ENCODE results near the gene GPR108.
A peak's percentile ranks its signal among the peaks of the same experiment; 100 is the strongest.
"Not testable (repeated sequence)": the region's sequence is repeated elsewhere in the genome, so short reads cannot be mapped to it uniquely, and the experiment has no call there.

Gene GPR108

GRCh38 chr19:6721138-6721474 is 16.3 kb downstream of the GPR108 start:
- no peak for DNase-seq

GRCh38 chr19:6720369-6721137 is 16.8 kb downstream of the GPR108 start, which contains the start of gene C3:
Gene C3, minus strand, starts transcription at chr19:6720650. Its CDS starts 61 bp downstream, at chr19:6720589.
- peak in 12 of 58 donors; percentile 2 to 68 (median 18) for DNase-seq

DNA sequence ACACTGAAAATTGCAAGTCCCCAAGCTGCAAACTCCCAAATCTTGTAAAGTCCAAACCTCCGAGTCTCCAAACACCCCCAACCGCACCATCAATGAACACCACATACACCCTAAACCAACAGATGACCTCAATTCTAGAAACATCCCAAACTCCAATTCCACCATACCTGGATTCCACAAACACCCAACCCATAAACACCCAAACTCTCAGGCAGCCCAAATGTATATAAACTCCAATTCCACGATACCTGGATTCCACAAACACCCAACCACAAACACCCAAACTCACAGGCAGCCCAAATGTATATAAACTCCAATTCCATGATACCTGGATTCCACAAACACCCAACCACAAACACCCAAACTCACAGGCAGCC is 17.4 kb downstream of the GPR108 start:
- DNase-seq: no peak

- DNase-seq: peak in 4 of 58 donors; percentile 12 to 43 (median 22)
Measured at GRCh38 chr19:6719540-6719861, 17.9 kb downstream of the GPR108 start.

DNA sequence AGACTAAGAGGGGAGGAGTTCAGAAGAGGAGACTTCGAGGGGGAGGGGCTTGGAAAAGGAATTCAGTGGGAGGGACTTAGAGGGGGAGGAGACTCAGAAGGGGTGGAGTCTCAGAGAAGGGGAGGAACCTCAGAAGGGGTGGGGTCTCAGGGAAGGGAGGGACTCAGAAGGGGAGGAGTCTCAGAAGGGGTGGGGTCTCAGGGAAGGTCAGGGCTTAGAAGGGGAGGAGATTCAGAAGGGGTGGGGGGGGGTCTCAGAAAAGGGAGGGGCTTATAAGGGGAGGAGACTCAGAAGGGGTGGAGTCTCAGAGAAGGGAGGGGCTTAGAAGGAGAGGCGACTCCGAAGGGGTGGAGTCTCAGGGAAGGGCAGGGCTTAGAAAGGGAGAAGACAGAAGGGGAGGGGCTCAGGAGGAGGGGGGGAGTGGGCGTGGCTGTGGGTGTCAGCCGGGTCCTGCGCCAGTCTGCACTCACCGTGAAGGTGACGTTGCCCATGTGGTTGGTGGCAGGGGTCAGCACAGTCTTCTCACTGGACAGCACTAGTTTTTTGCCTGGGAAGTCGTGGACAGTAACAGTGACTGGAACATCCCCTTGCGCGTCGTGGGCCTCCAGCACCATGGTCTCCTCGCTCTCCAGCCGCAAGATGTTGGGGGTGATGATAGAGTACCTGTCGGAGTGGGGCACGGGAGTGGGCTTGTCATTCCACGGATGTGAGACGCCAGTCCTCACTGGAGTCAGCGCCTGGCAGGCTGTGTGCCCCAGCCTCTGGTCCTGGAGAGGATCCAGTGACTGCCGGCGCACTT is 18.4 kb downstream of the GPR108 start:
- peak in 34 of 58 donors; percentile 2 to 57 (median 30) for DNase-seq

GRCh38 chr19:6718111-6718740 is 19.2 kb downstream of the GPR108 start:
- no peak for DNase-seq

DNA sequence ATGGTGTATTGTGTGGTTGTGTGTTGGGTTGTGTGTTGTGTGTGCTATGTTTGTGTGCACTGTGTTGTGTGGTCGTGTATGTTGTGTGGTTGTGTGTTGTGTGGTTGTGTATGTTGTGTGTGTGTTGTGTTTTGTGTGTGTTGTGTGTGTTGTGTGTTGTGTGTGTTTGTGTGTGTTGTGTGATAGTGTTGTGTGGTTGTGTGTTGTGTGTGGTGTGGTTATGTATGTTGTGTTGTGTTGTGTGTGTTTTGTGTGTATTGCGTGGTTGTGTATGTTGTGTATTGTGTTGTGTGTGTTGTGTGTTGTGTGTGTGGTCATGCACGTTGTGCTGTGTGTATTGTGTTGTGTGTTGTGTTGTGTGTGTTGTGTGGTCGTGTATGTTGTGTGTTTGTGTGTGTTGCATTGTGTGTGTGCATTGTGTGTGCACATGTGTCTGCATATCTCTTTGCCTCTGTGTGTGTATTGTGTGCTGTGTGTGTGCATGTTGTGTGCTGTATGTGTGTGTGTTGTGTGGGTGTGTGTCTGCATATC is 19.9 kb downstream of the GPR108 start:
- no peak for DNase-seq

DNA sequence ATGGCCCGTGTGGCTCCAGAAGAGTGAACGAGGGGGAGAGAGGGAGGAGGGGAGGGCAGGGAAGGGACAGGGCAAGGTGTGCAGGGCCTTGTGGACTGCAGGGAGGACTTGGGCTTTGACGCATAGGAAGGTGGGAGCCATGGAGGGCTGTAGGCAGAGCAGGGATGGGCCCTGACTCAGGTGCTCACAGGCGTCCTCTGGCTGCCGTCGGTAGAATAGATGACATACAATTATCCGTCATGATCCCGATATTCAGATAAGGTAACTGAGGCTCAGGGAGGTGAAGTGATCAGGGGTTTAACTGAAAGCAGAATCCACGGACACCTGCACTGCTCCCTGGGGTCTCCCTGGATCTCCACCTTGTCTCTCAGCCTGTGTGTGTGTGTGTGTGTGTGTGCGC is 20.3 kb downstream of the GPR108 start:
- no peak for DNase-seq

GRCh38 chr19:6716610-6716970 is 20.8 kb downstream of the GPR108 start:
- no peak for DNase-seq

GRCh38 chr19:6714749-6715555 is 22.4 kb downstream of the GPR108 start:
- no peak for DNase-seq

GRCh38 chr19:6713773-6714692 is 23.3 kb downstream of the GPR108 start:
- no peak for DNase-seq

DNA sequence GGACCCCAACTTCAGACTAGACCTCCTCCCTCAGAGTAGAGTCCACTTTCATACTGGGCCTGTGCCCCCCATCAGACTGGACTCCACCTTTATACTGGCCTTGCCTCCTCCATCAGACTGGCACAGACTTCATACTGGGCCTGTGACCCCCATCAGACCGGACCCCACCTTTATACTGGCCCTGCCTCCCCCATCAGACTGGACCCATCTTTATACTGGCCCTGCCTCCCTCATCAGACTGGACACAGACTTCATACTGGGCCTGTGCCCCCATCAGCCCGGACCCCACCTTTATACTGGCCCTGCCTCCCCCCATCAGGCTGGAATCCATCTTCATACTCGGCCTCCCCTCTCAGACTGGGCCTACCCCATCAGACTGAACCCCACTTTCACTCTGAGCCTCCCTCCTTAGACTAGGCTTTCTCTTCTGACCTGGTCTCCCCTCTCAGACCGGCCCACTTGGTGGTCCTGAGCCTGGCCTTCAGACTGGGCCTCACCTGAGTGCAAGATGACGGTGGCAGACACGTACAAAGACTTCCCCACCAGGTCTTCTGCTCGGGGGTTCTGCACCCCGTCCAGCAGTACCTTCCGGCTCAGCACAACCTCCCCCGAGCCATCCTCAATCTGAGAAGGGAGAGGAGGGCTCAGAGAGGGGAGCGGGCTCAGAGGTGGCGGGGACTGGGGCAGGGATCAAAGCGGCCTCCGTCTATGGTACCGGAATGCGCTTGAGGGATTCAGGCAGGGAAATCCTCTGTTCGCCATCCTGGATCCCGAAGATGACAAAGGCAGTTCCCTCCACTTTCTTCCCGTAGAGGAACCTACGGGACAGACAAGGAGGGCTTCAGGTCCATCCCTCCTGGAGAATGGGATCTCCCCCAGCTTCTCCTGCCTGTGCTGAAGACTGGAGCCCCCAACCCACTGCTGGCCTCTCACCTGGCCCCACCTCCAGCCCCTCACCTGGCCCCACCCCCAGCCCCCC is 24.4 kb downstream of the GPR108 start:
- no peak for DNase-seq

DNA sequence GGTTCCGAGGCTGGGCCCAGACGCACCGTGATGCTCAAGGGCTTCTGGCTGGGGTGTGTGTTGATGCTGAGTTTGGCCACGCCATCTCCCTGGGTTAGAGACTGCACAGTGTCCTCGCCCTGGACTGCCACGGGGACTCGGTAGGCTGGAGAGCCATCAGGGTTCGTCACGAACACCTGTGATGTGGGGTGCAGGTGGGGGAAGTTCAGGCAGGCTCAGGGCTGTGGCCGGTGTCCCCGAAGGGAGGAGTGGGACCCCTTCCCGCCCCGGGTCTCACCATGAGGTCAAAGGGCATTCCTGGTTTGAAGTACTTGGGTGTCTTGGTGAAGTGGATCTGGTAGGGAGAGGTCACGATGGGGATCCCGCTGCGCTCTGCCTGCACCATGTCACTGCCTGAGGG is 25.1 kb downstream of the GPR108 start:
- DNase-seq: no peak

GRCh38 chr19:6711605-6712004 is 25.8 kb downstream of the GPR108 start:
- no peak for DNase-seq

DNA sequence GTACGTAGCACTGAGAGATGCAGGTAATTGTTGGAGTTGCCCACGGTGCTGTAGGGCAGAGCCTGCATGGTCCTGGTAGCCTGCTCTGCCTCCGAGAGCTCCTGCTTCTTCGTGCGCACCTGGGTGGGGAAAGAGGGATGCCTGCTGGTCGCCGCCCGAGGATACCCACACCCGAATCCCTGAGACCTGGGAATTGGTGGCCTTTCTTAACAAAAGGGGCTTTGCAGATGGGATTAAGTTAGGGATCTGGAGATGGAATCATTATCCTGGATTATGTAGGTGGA is 26.4 kb downstream of the GPR108 start:
- no peak for DNase-seq

DNA sequence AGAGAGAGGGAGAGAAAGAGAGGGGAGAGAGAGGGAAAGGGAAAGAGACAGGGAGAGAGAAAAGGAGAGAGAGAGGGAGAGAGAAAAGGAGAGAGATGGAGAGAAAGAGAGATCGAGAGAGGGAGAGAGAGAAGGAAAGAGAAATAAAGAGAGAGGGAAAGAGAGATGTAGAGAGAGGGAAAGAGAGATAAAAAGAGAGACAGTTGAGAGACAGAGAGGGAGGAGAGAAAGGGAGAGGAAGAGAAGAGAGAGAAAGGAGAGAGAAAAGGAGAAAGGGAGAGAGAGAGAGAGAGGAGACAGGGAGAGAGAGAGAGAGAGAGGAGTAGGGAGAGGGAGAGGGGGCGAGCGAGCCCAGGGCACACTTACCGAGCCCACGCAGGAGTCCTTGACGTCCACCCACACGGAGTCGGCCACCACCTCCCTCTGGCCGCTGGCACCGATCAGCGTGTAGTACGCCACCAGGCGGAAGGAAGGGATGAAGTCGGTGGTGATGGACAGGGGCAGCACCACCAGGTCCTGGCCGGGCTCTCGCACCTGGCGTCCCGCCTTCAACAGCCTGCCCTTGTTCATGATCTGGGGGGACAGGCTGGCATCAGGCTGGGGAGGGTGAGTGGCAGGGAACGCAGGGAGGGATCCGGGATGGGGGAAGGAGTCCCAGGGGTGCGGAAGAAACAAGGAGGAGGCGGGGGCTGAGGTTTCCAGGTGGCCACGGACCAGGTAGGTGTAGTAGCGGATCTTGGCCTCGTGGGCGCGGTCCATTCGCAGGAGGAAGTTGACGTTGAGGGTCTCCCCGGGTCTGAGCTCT is 26.9 kb downstream of the GPR108 start:
- peak in 1 of 58 donors; percentile 2 for DNase-seq

GRCh38 chr19:6709549-6709948 is 27.8 kb downstream of the GPR108 start:
- no peak for DNase-seq

GRCh38 chr19:6708913-6709312 is 28.5 kb downstream of the GPR108 start:
- not testable (repeated sequence) for DNase-seq

Measured in anterior cingulate cortex (tissue), 58 donors.